GM21367 (cell line): Measurements from ENCODE around the gene APOE.
"Not testable (repeated sequence)": the region's sequence is repeated elsewhere in the genome, so short reads cannot be mapped to it uniquely, and the experiment has no call there.

Source experiments
- ATAC-seq: cut with Tn5 transposase; IDR thresholded peaks from one replicate; pipeline ENCODE4 v1.9.1; 2021; ENCODE audit not compliant: unreplicated experiment

The APOE gene

DNA sequence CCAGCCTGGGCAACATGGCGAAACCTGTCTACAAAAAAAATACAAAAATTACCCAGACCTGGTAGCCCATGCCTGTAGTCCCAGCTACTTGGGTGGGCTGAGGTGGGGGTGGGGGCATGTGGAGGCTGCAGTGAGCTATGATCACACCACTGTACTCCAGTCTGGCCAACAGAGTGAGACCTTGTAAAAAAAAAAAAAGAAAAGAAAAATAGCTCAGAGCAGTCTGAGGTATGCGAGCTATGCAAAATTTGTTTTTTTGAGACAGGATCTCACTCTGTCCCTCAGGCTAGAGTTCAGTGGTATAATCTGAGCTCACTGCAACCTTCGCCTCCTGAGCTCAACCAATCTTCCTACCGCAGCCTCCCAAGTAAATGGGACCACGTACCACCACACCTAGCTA lies 21.7 kb upstream of the APOE start:
- no peak for ATAC-seq

DNA sequence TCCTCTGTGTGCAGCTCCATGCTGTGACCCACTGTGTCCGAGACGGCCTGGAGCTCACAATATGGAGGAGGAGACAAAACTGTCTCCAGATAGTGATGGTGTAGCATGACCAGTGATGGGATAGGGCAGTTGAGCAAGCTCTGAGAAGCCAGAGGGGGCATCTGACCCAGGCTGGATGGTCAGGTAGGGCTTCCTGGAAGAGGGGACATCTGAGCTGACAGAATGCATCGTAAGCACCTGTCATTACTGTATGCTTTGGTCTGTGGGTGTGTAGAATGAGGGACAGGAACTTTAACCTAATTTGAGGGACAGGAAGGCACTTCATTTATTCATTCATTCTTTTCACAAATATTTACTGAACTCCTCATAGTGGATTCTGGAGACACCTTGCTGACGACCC lies 21.0 kb upstream of the APOE start:
- no peak for ATAC-seq

DNA sequence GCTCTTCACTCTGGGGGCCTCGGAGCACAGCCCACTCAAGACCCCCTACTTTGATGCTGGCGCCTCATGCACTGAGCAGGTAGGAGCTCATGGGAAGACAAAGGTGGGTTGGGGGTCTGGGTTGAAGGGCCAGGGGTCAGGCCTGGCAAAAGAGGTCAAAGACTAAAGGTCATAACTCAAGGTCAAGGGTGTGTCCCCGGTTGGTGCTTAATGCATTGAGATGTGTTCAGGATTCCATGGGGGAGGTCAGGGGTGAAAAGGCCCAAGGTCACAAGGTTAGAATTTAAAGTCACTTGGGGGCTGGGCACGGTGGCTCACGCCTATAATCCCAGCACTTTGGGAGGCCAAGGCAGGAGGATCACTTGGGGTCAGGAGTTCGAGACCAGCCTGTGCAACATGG lies 19.5 kb upstream of the APOE start:
- no peak for ATAC-seq

DNA sequence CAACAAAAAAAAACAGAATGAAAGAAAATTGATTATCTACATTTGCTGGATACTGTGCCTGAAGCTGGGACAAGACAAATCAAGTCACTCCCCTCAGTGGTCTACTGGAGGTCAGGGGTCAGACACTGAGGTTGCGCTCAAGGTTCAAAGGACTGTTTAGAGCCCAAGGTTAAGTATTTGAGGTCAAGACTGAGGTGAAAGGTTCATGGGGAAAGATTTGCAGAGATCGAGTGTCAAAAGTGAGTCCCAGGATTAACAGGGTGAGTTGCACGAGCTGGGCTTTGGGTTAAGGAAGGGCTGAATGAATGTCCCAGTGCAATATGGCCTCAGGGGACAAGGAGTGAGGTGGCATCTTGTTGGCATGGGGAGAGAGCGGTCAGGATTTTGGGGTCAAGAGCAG lies 17.9 kb upstream of the APOE start:
- ATAC-seq, result no peak

DNA sequence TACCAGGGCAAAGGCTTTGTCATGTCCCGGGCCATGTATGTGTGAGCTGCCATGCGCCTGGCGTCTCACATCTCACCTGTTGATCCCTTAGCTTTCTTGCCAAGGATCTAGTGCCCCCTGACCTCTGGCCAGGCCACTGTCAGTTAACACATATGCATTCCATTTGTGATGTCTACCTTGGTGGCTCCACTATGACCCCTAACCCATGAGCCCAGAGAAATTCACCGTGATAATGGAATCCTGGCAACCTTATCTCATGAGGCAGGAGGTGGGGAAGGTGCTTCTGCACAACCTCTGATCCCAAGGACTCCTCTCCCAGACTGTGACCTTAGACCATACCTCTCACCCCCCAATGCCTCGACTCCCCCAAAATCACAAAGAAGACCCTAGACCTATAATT lies 17.3 kb upstream of the APOE start:
- not testable (repeated sequence) for ATAC-seq

DNA sequence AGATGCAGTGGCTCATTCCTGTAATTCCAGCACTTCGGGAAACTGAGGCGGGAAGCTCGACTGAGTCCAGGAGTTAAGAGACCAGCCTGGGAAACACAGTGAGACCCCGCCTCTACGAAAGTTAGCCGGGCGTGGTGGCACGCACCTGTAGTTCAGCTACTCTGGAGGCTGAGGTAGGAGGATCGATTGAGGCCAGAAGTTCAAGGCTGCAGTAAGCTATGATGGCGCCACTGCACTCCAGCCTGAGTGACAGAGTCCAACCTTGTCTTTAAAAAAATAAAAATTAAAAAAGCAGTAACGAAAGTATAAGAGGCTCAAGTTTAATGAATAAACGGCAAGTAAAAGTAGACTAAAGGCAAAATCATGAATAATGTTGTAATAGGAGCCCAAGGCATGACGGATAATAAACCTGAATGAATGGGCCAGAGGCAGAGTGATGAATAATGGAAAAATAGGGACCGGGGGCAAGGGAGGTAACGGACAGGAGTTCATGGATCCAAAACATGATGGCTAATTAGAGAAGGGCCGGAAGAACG lies 15.7 kb upstream of the APOE start:
- ATAC-seq, result no peak

DNA sequence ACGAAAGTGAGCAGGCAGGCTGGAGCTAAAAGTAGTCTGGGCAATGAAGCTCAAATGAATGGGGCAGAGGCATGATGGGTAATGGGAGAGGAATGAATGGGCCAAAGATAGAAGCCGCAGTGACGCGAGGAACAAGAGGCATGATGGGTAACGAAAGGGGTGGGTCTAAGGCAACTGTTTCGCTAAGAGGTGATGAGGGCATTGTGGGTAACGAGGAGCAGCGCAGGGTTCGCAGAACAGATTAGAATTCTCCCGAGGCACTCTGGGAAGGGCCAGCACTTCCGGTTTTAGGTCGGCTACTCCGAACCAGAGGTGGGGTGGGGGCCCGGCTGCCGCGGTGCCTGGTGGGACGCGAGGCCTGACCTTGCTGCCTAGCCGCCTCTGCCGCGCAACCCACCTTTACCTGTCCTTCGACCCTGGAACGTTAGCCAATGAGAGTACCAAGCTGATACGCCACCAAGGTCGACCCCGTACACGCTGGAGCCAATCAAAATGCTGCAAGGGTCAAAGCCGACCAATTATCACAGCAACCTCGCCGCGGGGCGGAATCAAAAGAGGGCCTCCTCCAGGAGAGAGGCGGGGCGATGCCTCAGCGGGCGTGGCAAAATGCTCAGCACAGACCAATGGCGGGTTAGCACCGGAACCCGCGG lies 15.1 kb upstream of the APOE start:
- ATAC-seq, result peak; percentile 79

DNA sequence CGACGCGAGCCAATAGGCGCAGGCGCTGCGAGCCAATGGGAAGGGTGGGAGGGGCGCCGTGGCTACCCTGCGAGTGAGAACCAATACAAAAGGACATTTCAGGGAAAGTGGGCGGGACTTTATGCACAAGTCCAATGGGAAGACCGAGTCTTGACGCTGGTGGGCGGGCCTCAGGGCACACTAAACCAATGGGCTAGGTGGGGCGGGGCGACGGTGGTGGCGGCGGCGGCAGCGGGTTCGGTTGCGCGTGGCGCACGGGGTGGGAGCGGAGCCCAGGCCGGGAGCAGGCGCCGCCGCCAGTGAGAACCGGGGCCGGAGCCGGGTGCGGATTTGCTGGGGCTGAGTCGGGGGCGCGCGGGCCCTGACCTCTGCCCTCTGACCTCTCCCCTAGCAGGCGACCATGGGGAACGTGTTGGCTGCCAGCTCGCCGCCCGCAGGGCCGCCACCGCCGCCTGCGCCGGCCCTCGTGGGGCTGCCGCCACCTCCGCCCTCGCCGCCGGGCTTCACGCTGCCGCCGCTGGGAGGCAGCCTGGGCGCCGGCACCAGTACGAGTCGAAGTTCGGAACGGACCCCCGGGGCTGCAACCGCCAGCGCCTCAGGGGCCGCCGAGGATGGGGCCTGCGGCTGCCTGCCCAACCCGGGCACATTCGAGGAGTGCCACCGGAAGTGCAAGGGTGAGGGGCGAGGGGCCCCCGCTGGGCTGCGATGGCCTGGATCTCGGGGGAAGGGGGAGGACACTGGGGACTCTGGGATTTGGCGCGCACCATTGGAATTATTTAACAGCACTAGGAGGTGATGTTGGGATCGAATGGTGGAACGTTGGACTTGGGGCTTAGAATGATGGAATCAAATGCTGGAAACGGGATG lies 14.3 kb upstream of the APOE start, which contains the start of gene TOMM40:
TOMM40 (plus strand) TSS at position 239 of the 867 bp plus-strand sequence; CDS start at position 401, 162 bp downstream.
- peak; percentile 50 for ATAC-seq

DNA sequence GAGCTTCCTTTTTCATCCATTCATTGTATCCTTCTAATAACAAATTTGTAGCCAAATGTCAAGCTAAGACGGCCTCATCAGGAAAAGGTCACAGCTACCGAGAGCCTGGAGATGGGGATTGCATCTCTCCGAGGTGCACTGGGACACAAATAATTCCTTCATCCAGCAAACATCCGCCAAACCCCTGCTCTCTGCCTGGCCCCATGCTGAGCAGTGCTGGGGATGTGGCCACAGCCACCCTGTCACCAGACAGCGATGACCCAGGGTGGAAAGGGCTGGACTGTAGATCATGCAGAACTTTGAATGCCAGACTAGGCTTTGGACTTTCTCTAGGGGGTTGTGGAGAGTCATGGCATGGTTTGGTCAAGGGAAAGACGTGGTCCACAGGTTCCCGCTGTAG lies 12.7 kb upstream of the APOE start:
- no peak for ATAC-seq

DNA sequence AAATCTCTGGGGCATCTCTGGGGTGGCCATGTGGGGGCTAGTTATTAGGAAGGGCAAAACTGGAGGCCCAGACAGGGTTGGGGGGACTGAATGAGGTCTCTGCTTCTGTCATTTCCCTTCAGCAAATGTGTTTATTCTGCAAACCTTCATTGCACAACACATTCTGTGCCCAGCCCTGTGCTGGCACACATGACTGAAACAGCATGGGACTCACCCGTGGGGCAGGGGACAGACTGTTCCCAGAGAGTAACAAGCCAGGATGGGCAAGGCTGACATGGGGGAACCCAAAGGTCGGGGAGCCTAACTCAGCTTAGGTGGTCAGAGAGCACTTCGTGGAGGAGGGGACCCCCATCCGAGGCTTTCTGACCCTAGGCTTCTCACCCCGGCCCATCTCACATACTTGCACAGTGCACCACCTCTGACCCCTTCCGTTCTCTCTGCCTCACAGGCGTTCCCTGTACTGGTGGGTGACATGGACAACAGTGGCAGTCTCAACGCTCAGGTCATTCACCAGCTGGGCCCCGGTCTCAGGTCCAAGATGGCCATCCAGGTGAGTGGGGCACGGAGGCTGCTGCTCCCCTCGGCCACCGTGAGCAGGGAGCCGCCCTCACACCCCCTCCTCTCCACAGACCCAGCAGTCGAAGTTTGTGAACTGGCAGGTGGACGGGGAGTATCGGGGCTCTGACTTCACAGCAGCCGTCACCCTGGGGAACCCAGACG lies 12.1 kb upstream of the APOE start:
- ATAC-seq, result no peak

DNA sequence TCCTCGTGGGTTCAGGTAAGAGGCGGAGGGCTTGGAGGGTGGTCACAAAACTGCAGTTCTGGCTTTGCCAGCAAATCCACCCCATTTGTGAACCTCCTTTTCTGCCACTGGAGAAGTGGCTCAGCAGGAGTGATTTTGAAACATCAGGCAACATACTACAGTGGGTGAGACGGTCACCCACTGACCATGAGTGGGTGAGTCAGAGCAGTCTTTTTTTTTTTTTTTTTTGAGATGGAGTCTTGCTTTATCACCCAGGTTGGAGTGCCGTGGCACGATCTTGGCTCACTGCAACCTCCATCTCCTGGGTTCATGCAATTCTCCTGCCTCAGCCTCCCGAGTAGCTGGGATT lies 11.6 kb upstream of the APOE start:
- no peak for ATAC-seq

DNA sequence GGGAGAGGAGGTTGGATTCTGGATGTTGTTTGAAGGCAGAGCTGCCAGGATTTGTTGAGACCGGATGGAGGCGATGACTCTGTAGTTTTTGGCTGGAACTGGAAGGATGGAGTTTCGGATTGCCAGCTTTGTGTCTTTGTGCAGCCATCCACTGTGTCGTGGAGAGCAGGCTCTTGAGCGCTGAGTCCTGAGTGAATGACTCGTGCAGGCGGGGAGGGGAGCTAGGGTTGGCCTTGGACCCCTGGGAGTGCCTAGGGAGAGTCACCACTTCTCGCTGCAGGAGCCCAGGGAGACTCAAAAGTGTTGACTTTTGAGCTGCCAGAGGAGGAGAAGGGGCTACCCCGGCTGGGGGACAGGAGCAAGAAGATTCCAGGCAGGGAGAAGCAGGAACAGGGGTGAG lies 10.7 kb upstream of the APOE start:
- ATAC-seq, result no peak

DNA sequence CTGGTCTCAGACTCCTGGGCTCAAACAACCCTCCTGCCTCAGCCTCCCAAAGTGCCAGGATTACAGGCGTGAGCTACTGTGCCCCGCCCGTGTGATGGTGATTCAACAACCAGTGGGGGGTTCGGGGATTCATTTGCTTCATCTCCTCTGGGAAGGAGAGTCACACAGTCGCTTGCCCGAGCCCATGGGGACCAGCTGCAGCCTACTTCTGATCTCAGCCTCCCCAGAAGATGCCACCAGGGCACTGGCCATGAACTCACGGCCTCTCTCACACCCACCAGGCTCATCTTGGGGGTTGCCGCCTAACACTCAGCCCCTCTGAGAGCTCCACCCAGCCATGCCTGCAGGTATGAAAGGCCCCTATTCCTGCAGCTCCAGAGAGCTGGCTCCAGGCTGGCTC lies 7.8 kb upstream of the APOE start:
- no peak for ATAC-seq

DNA sequence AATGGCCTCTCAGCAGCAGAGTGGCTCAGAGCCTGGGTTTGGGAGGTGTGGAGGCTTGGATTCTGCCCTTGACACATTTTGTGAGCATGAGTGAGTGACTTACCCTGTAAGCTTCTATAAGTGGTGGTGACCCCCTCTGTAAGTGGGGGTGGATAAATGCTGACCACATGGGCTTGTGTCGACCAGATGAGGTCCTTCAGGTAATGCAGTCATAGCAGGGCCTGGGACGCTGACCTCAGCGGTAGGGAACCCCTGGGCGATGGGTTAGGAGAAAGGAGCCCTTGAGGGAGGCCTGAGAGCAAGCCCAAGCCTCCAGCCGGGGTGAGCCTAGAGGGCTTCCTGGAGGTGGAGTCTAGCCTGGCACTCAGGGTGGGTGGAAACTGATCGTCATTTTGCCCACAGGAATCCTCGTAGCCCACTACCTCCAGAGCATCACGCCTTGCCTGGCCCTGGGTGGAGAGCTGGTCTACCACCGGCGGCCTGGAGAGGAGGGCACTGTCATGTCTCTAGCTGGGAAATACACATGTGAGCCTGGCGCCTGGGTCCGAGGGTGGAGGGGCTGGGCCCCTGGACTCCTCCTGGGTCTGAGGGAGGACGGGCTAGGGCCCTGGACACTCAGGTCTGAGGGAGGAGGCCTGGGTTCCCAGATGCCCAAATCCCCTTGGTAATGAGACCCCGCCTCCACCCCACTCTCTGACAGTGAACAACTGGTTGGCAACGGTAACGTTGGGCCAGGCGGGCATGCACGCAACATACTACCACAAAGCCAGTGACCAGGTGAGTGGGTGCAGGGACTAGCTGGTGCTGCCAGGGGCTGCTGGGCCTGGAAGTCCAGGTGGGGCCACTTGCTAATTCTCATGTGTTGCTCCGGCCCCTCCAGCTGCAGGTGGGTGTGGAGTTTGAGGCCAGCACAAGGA lies 5.0 kb upstream of the APOE start:
- ATAC-seq, result no peak

DNA sequence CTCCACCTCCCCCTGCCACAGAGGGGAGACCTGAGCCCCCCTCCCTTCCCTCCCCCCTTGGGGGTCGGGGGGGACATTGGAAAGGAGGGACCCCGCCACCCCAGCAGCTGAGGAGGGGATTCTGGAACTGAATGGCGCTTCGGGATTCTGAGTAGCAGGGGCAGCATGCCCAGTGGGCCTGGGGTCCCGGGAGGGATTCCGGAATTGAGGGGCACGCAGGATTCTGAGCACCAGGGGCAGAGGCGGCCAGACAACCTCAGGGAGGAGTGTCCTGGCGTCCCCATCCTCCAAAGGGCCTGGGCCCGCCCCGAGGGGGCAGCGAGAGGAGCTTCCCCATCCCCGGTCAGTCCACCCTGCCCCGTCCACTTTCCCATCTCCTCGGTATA lies 2.4 kb upstream of the APOE start:
- ATAC-seq, result no peak

DNA sequence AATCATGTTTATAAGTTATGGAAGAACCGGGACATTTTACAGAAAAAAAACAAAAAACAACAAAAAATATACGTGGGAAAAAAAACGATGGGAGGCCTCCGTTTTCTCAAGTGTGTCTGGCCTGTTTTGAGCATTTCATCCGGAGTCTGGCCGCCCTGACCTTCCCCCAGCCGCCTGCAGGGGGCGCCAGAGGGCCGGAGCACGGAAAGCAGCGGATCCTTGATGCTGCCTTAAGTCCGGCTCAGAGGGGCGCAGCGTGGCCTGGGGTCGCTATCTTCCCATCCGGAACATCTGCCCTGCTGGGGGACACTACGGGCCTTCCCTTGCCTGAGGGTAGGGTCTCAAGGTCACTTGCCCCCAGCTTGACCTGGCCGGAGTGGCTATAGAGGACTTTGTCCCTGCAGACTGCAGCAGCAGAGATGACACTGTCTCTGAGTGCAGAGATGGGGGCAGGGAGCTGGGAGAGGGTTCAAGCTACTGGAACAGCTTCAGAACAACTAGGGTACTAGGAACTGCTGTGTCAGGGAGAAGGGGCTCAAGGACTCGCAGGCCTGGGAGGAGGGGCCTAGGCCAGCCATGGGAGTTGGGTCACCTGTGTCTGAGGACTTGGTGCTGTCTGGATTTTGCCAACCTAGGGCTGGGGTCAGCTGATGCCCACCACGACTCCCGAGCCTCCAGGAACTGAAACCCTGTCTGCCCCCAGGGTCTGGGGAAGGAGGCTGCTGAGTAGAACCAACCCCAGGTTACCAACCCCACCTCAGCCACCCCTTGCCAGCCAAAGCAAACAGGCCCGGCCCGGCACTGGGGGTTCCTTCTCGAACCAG lies 1.8 kb upstream of the APOE start:
- no peak for ATAC-seq

DNA sequence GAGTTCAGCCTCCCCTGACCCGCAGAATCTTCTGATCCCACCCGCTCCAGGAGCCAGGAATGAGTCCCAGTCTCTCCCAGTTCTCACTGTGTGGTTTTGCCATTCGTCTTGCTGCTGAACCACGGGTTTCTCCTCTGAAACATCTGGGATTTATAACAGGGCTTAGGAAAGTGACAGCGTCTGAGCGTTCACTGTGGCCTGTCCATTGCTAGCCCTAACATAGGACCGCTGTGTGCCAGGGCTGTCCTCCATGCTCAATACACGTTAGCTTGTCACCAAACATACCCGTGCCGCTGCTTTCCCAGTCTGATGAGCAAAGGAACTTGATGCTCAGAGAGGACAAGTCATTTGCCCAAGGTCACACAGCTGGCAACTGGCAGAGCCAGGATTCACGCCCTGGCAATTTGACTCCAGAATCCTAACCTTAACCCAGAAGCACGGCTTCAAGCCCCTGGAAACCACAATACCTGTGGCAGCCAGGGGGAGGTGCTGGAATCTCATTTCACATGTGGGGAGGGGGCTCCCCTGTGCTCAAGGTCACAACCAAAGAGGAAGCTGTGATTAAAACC lies 1.1 kb upstream of the APOE start:
- no peak for ATAC-seq

DNA sequence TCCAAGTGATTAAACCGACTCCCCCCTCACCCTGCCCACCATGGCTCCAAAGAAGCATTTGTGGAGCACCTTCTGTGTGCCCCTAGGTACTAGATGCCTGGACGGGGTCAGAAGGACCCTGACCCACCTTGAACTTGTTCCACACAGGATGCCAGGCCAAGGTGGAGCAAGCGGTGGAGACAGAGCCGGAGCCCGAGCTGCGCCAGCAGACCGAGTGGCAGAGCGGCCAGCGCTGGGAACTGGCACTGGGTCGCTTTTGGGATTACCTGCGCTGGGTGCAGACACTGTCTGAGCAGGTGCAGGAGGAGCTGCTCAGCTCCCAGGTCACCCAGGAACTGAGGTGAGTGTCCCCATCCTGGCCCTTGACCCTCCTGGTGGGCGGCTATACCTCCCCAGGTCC lies 2.0 kb downstream of the APOE start:
- ATAC-seq, result no peak

DNA sequence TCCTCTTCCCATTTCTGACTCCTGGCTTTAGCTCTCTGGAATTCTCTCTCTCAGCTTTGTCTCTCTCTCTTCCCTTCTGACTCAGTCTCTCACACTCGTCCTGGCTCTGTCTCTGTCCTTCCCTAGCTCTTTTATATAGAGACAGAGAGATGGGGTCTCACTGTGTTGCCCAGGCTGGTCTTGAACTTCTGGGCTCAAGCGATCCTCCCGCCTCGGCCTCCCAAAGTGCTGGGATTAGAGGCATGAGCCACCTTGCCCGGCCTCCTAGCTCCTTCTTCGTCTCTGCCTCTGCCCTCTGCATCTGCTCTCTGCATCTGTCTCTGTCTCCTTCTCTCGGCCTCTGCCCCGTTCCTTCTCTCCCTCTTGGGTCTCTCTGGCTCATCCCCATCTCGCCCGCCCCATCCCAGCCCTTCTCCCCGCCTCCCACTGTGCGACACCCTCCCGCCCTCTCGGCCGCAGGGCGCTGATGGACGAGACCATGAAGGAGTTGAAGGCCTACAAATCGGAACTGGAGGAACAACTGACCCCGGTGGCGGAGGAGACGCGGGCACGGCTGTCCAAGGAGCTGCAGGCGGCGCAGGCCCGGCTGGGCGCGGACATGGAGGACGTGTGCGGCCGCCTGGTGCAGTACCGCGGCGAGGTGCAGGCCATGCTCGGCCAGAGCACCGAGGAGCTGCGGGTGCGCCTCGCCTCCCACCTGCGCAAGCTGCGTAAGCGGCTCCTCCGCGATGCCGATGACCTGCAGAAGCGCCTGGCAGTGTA lies 2.7 kb downstream of the APOE start:
- no peak for ATAC-seq
